Measurements from ENCODE around the gene ARL2. TPM values are rescaled to one million over a fixed set of nuclear protein-coding genes. Genes with fewer than 3 reads are reported as not detected.

The ARL2 gene

Small RNA genes within 50 kb of the gene (small RNA-seq; reads per million reads assigned to genes)
- not detected for gene MIR6879 (ENCODE audit: insufficient read depth)
- not detected for gene SNX15 (ENCODE audit: insufficient read depth)

Measured in mesendoderm (in vitro differentiated cells).